DLD1 (cell line): ENCODE data around the gene MEF2D.

Experiments
- in situ Hi-C: cut with HindIII; loops from 2 replicates; pipeline ENCODE4 v1.10.0; 2017; ENCODE audit warnings: low sequenced_read_pairs

Gene MEF2D

DNA sequence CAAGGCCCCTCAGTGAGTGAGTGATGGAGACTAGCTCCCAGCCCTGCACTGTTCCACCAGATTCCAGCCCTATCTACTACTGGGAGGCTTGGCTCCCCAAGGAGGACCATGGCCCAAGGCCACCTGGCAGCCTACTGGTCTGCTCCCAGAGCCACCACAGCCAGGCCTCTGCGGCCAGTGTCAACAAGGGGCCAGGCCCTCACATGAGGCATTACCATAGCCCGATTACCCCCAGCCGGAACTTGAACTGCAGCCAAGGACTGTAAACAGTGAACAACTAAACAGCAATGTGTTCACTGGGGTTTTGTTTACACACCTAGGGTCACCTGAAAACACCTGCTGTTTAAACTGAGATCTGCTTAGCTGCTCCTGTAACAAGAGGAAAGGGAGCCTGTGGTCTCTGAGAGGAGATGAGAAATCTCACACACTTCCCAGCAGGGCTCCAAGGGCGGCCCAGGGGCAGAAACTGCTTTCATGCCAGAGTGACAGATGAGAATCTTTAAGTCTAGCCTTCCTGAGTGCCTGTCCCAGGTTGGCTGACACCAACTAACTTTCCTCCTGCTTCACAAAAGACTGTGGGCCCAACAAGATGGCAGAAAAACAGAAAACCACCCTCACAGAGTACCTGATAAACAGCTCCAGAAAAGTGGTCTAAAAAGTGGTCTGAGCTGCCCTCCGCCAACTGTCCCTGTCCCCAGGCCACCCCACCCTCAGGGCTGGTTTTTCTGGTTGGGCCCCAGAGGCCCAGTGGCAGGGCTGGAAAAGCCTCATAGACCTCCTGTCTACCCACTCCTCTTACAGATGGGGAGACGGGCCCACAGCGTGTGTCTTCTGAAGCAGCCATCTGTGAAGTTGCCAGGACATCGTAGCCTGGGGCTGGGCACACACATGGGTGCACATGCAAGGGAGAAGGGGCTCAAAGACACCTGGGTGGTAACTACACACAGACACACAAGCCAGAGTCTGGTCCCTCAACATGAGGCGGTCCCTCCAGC lies 28.8 kb downstream of the MEF2D start:
- in situ Hi-C loops = no loop called here

DNA sequence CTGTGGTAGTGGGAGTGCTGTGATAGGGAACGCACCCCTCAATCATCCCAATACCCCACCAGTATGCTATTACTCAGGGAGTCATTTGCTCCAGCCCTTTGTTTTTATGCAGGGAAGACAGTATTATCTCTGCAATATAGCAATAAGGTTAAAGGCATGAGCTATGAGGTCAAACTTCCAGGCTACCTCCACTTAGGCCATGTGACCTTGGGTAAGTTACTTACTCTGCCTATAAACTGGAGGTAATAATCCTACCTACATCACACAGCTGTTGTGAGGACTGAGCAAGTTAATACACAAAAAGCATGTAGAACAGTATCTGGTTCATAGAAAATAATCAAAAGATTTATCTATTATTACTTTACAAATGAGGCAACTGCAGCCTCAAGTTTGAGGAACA lies 30.1 kb downstream of the MEF2D start:
- in situ Hi-C loops = no loop called here

DNA sequence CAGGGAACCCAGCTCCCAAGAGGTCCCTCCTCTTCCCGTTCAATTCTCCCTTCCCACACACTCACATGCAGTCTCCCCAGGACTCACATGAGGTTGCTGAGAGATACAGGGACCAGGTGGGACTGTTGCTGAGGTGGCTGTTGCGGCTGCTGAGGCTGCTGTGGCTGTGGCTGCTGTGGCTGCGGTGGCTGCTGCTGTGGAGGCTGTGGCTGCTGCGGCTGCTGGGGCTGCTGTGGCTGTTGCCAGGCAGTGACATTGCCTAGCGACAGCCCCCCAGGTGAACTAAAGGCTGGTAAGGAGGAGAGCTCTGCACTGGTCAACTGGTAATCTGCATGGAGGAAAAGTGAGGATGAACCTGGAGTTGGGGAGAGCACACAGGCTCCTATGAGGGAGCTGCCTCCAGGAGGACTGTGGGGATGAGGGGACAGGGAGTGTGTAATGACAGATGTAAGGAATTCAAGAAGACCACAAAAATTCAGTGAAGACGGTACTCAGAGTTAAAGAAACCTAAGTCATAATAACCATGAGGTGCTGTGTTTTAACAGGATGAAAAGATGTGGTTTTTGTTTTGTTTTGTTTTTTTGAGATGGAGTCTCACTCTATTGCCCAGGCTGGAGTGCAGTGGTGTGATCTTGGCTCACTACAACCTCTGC lies 31.8 kb downstream of the MEF2D start:
- in situ Hi-C loops = no loop called here

GRCh38 chr1:156467906-156468305 lies 32.7 kb downstream of the MEF2D start:
- in situ Hi-C loops = no loop called here

- in situ Hi-C loops = no loop called here
Observed at GRCh38 chr1:156467385-156467784, 33.2 kb downstream of the MEF2D start.

GRCh38 chr1:156465747-156466365 lies 34.7 kb downstream of the MEF2D start:
- in situ Hi-C loops = no loop called here

- in situ Hi-C loops = no loop called here
Observed at GRCh38 chr1:156464825-156465452, 35.6 kb downstream of the MEF2D start.

DNA sequence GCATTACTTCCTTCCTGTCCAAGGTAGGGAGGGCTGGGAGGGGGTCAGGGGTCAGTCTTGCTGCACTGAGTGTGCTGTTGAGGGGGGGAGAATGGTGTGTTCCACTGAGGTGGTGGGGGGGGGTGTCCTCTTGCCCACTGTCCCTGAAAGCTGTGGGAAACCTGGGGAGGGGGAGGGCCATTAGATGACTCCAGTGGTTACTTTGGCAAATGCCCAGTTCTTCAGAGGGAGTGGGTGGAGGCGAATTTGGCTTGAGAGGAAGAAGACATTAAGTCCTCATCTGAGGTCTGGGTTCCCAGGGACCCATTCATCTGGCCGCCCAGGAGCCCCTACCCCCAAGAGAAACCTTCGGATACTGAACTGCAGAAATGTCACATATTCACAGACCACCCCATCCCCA lies 36.2 kb downstream of the MEF2D start:
- in situ Hi-C loops = no loop called here

GRCh38 chr1:156463874-156464273 lies 36.7 kb downstream of the MEF2D start:
- in situ Hi-C loops = no loop called here

GRCh38 chr1:156462954-156463795 lies 37.4 kb downstream of the MEF2D start:
- in situ Hi-C loops = no loop called here

DNA sequence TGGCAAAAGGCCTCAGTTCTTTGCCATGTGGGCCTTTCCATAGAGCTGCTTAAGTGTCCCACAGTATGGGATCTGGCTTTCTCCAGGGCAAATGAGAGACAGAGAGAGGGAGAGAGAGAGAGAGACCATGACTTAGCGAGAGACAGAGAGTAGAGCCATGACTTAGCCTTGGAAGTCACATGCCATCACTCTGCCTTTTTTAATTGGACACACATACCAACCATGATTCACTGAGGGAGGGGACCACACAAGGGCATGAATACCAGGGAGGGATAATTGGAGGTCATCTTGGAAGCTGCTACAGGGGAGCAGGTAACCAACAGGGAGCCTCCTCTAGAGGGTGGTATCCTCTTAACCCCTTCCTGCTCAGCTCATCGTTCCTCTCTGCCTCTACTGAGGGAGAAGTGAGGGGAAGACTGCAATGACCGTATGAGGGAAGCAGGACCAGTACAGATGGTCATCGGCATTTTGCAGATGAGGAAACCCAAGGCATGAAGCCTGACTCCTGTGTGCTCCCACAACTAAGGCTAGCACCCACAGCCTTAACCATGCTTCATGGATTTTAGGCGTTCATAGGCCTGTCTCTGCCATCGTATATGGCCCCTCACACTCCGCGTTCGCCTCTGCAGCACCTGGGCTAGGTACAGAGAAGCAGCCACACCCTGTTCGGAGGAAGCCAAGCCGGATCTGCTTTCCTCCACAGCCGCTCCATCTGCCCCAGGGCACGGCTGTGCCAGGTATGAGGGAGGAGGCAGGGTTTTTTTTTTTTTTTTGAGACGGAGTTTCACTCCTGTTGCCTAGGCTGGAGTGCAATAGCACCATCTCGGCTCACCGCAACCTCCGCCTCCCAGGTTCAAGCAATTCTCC lies 38.6 kb downstream of the MEF2D start:
- in situ Hi-C loops = no loop called here

- in situ Hi-C loops = no loop called here
Observed at GRCh38 chr1:156461109-156461508, 39.5 kb downstream of the MEF2D start.

DNA sequence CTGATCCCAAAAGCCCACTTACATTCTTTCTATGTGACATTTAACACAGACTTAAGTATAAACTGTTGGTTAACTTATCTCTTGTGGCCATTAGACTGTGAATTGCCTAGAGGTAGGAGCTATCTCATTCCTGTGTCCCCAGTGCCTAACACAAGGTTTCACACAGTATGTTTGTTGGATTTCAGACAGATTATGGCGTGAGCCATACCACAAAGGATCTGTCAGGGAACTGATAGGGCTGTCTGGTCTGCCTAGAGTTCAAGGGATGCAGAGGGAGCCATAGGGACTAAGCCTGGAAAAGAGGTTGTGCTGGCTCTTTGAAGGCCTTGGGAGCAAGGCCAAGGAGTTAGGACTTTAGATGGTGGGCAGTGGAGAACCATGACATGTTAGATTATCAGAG lies 40.0 kb downstream of the MEF2D start:
- in situ Hi-C loops = no loop called here

GRCh38 chr1:156458181-156458503 lies 42.4 kb downstream of the MEF2D start:
- in situ Hi-C loops = no loop called here

DNA sequence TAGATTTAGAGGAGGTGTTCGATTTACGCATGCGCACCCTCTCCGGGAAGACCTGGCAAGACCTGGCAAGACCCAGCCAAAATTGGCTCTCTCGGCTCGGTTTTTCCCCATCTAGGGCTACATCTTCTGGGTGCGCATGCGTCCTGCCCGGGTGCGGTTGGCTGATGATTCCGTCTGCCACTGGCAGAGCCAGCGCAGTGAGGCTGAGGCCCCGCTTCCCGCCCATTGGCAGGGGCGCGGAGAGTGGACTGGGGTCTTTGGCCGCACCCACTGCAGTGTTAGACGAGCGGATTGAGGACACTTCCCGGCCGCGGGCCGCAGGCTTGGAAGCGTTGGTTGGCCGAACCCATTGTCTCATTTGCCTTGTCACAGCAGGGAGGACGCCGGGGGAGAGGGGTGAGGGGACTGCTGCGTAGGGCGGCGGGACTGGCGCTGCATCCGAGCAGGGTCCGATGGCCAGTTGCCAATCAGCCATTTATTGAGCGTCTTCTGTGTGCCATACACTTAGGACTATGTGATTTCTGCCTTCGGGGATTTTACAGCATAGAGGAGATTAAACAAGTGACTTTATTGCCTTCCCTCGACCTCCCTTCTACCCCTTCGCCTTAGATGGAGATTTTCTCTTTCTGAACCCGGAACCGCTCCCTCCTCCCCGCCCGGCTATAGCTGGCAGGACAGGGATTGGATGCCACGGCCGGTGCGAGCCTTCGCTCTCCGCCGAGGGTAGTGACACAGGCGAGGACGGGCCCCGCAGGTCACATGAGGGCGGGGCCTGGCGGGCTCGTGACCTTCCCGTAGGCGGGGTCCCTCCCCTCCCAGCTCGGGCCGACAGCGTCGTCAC lies 43.7 kb downstream of the MEF2D start:
- in situ Hi-C loops = no loop called here

GRCh38 chr1:156455362-156455761 lies 45.2 kb downstream of the MEF2D start:
- in situ Hi-C loops = no loop called here

GRCh38 chr1:156452907-156453306 lies 47.7 kb downstream of the MEF2D start:
- in situ Hi-C loops = no loop called here

GRCh38 chr1:156451505-156452160 lies 48.9 kb downstream of the MEF2D start:
- in situ Hi-C loops = no loop called here
